Esophagus squamous epithelium (tissue), 4 donors: ENCODE data around the gene DNAJA3.

ENCODE experiments used
- POLR2A ChIP-seq, 4 donors: fragments of 450-650 bp; IDR thresholded peaks; one replicate each; pipeline ENCODE4 v1.6.1; 2017; ENCODE audit warnings: antibody characterized with exemption in 4 of 4, mild to moderate bottlenecking in 4 of 4, moderate library complexity in 3 of 4
- TF ChIP-seq, protein P1 (sequence below), 6 experiments: fragments of 450-650 bp in 4 of 6; fragments of 200-600 bp in 2 of 6; sonication (generic) in 2 of 6; IDR thresholded peaks; one replicate each; pipeline ENCODE4 v1.5.1; 2016 to 2019; ENCODE audit warnings: antibody characterized with exemption in 6 of 6, mild to moderate bottlenecking in 4 of 6, moderate library complexity in 4 of 6

DNA sequence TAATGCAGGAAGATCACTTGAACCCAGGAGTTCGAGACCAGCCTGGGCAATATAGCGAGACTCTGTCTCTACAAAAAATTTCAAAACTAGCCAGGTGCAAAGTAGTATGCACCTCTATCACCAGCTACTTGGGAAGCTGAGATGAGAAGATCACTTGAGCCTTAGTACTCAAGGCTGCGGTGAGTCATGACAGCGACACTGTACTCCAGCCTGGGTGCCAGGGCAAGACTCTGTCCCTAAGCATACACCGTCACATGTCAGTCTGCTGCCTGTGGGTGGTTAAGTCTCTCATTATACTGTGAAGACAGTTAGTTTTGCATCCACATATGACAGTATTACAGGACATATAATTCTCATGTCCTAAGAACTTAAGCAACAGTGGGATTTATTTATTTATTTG, 27.0 kb downstream of the DNAJA3 start:
- TF ChIP-seq, protein P1, sequence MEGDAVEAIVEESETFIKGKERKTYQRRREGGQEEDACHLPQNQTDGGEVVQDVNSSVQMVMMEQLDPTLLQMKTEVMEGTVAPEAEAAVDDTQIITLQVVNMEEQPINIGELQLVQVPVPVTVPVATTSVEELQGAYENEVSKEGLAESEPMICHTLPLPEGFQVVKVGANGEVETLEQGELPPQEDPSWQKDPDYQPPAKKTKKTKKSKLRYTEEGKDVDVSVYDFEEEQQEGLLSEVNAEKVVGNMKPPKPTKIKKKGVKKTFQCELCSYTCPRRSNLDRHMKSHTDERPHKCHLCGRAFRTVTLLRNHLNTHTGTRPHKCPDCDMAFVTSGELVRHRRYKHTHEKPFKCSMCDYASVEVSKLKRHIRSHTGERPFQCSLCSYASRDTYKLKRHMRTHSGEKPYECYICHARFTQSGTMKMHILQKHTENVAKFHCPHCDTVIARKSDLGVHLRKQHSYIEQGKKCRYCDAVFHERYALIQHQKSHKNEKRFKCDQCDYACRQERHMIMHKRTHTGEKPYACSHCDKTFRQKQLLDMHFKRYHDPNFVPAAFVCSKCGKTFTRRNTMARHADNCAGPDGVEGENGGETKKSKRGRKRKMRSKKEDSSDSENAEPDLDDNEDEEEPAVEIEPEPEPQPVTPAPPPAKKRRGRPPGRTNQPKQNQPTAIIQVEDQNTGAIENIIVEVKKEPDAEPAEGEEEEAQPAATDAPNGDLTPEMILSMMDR (IDR thresholded peaks at IDR 0.05): no peak
- TF ChIP-seq POLR2A (IDR thresholded peaks at IDR 0.05): no peak
